GM23338 (cell line): ENCODE measurements around the gene SLC10A6. TPM values are rescaled to one million over a fixed set of nuclear protein-coding genes. Genes with fewer than 3 reads are reported as not detected.

Experiments
- ATAC-seq: fragments of 200-7000 bp; cut with Tn5 transposase; 3 replicates; pipeline ENCODE4 v1.9.1; 2020
- DNase-seq: peaks from one replicate; pipeline ENCODE4 v3.0.0-alpha.2; 2015; ENCODE audit warnings: low spot score
- H2AFZ ChIP-seq: fragments of 200-600 bp; sonication (generic); 2 replicates; pipeline ENCODE4 v1.8.0; 2016; ENCODE audit warnings: antibody characterized with exemption, mild to moderate bottlenecking, moderate library complexity
- H3F3A ChIP-seq: fragments of 200-600 bp; sonication (generic); replicated peaks from 2 replicates; pipeline ENCODE4 v1.8.0; 2017; ENCODE audit warnings: antibody characterized with exemption, mixed run types, low read depth
- H3K27ac ChIP-seq: fragments of 200-600 bp; sonication (generic); 2 replicates; pipeline ENCODE4 v1.6.1; 2016; ENCODE audit warnings: low read depth
- H3K27me3 ChIP-seq: fragments of 200-600 bp; sonication (generic); 2 replicates; pipeline ENCODE4 v1.8.0; 2016; ENCODE audit warnings: mild to moderate bottlenecking, mixed run types, moderate library complexity; ENCODE audit not compliant: insufficient read depth
- H3K36me3 ChIP-seq: fragments of 200-600 bp; sonication (generic); 2 replicates; pipeline ENCODE4 v1.8.0; 2016; ENCODE audit warnings: mild to moderate bottlenecking; ENCODE audit not compliant: insufficient read depth
- H3K4me1 ChIP-seq: fragments of 200-600 bp; sonication (generic); 2 replicates; pipeline ENCODE4 v1.8.0; 2016; ENCODE audit warnings: mild to moderate bottlenecking, moderate library complexity; ENCODE audit not compliant: insufficient read depth
- H3K4me2 ChIP-seq: fragments of 200-600 bp; sonication (generic); 2 replicates; pipeline ENCODE4 v1.7.1; 2017; ENCODE audit warnings: mixed run types
- H3K4me3 ChIP-seq: fragments of 200-600 bp; sonication (generic); 2 replicates; pipeline ENCODE4 v1.6.1; 2016; ENCODE audit warnings: mixed run types
- H3K79me2 ChIP-seq: fragments of 200-600 bp; sonication (generic); replicated peaks from 2 replicates; pipeline ENCODE4 v1.8.0; 2017; ENCODE audit warnings: mild to moderate bottlenecking; ENCODE audit not compliant: insufficient read depth
- H3K9me2 ChIP-seq: fragments of 200-600 bp; sonication (generic); 2 replicates; pipeline ENCODE4 v1.8.0; 2017; ENCODE audit not compliant: insufficient read depth
- H4K20me1 ChIP-seq: fragments of 200-600 bp; sonication (generic); replicated peaks from 2 replicates; pipeline ENCODE4 v1.8.0; 2017; ENCODE audit warnings: mild to moderate bottlenecking; ENCODE audit not compliant: insufficient read depth
- H3K27ac Mint-ChIP-seq: 2 replicates; pipeline ENCODE4 v1.8.0; 2020; ENCODE audit warnings: inconsistent platforms, mild to moderate bottlenecking, moderate library complexity, mixed read lengths
- H3K27me3 Mint-ChIP-seq: 3 replicates; pipeline ENCODE4 v1.8.0; 2022; ENCODE audit warnings: low read depth, mild to moderate bottlenecking, moderate library complexity, mixed read lengths, inconsistent platforms; ENCODE audit not compliant: insufficient read depth, poor library complexity
- H3K36me3 Mint-ChIP-seq: 3 replicates; pipeline ENCODE4 v1.8.0; 2021; ENCODE audit warnings: low read depth, mild to moderate bottlenecking, inconsistent platforms, moderate library complexity, mixed read lengths
- H3K4me1 Mint-ChIP-seq: 3 replicates; pipeline ENCODE4 v1.8.0; 2020; ENCODE audit warnings: mild to moderate bottlenecking, inconsistent platforms, mixed read lengths
- H3K4me3 Mint-ChIP-seq: 3 replicates; pipeline ENCODE4 v1.8.0; 2021; ENCODE audit warnings: moderate library complexity, mild to moderate bottlenecking, inconsistent platforms, mixed read lengths
- H3K9me3 Mint-ChIP-seq: 3 replicates; pipeline ENCODE4 v1.8.0; 2020; ENCODE audit warnings: moderate library complexity, mild to moderate bottlenecking, inconsistent platforms, mixed read lengths
- EZH2phosphoT487 ChIP-seq: fragments of 200-600 bp; sonication (generic); IDR thresholded peaks from one replicate; pipeline ENCODE4 v1.8.1; 2018; ENCODE audit warnings: antibody characterized with exemption; ENCODE audit not compliant: unreplicated experiment
- JUNB ChIP-seq: IDR thresholded peaks from one replicate; pipeline ENCODE4 v1.6.1; 2016; ENCODE audit warnings: antibody characterized with exemption; ENCODE audit not compliant: unreplicated experiment
- NANOG ChIP-seq: IDR thresholded peaks from 2 replicates; pipeline ENCODE4 v1.6.1; 2016; ENCODE audit warnings: antibody characterized with exemption, borderline replicate concordance
- POLR2AphosphoS5 ChIP-seq: IDR thresholded peaks from 2 replicates; pipeline ENCODE4 v1.6.1; 2016; ENCODE audit warnings: antibody characterized with exemption, low read depth
- STAT1 ChIP-seq: IDR thresholded peaks from one replicate; pipeline ENCODE4 v1.6.1; 2016; ENCODE audit warnings: antibody characterized with exemption; ENCODE audit not compliant: unreplicated experiment
- ZNF114 ChIP-seq: fragments of 250-450 bp; sonication (Bioruptor Pico); IDR thresholded peaks from 2 replicates; pipeline ENCODE4 v1.5.0; 2020; ENCODE audit warnings: mild to moderate bottlenecking, moderate library complexity
- ZNF331 ChIP-seq: fragments of 250-450 bp; sonication (Bioruptor Pico); IDR thresholded peaks from 2 replicates; pipeline ENCODE4 v1.5.0; 2020; ENCODE audit warnings: low read depth, mild to moderate bottlenecking, moderate library complexity
- polyA plus RNA-seq: library from polyadenylated mRNA; unstranded; fragments of >200 nt; fragmentation: Nextera tagmentation; extraction: Ambion mirVana; gene quantifications from 2 replicates; pipeline ENCODE4 v1.2.1, GENCODE V29; 2016
- total RNA-seq: library from RNA; depleted of rRNA; stranded (reverse); fragments of >200 nt; shearing (Covaris generic); gene quantifications from 2 replicates; pipeline ENCODE4 v1.2.3, GENCODE V29; 2014
- TF ChIP-seq, protein P1 (sequence below): fragments of 250-450 bp; sonication (Bioruptor Pico); IDR thresholded peaks from 2 replicates; pipeline ENCODE4 v1.5.0; 2020; ENCODE audit warnings: mild to moderate bottlenecking, moderate library complexity
- TF ChIP-seq, protein P2 (sequence below): IDR thresholded peaks from 2 replicates; pipeline ENCODE4 v1.6.1; 2016; ENCODE audit warnings: antibody characterized with exemption

Gene SLC10A6
- total and polyA plus RNA-seq, 2 experiments from 2014 or later = not detected

DNA sequence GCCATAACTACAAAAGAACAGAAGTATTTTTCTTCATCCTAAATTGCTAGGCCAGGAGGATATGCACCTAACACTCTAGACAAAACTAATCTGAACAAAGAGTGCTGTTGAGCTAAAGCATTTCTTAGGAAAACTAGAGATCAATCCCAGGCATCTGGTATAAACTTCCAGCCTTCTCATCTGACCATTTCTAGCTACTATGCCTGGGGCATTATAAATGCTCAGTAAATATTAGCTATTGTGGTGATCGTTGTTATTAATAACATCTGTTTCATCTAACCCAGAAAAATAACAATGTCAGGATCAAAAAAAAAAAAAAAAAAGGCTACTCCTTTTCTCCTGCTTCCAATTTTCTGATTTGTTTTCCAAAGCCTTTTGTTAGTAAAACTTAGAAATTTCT lies 7.7 kb upstream of the SLC10A6 start (continued):
- TF ChIP-seq, protein P1, sequence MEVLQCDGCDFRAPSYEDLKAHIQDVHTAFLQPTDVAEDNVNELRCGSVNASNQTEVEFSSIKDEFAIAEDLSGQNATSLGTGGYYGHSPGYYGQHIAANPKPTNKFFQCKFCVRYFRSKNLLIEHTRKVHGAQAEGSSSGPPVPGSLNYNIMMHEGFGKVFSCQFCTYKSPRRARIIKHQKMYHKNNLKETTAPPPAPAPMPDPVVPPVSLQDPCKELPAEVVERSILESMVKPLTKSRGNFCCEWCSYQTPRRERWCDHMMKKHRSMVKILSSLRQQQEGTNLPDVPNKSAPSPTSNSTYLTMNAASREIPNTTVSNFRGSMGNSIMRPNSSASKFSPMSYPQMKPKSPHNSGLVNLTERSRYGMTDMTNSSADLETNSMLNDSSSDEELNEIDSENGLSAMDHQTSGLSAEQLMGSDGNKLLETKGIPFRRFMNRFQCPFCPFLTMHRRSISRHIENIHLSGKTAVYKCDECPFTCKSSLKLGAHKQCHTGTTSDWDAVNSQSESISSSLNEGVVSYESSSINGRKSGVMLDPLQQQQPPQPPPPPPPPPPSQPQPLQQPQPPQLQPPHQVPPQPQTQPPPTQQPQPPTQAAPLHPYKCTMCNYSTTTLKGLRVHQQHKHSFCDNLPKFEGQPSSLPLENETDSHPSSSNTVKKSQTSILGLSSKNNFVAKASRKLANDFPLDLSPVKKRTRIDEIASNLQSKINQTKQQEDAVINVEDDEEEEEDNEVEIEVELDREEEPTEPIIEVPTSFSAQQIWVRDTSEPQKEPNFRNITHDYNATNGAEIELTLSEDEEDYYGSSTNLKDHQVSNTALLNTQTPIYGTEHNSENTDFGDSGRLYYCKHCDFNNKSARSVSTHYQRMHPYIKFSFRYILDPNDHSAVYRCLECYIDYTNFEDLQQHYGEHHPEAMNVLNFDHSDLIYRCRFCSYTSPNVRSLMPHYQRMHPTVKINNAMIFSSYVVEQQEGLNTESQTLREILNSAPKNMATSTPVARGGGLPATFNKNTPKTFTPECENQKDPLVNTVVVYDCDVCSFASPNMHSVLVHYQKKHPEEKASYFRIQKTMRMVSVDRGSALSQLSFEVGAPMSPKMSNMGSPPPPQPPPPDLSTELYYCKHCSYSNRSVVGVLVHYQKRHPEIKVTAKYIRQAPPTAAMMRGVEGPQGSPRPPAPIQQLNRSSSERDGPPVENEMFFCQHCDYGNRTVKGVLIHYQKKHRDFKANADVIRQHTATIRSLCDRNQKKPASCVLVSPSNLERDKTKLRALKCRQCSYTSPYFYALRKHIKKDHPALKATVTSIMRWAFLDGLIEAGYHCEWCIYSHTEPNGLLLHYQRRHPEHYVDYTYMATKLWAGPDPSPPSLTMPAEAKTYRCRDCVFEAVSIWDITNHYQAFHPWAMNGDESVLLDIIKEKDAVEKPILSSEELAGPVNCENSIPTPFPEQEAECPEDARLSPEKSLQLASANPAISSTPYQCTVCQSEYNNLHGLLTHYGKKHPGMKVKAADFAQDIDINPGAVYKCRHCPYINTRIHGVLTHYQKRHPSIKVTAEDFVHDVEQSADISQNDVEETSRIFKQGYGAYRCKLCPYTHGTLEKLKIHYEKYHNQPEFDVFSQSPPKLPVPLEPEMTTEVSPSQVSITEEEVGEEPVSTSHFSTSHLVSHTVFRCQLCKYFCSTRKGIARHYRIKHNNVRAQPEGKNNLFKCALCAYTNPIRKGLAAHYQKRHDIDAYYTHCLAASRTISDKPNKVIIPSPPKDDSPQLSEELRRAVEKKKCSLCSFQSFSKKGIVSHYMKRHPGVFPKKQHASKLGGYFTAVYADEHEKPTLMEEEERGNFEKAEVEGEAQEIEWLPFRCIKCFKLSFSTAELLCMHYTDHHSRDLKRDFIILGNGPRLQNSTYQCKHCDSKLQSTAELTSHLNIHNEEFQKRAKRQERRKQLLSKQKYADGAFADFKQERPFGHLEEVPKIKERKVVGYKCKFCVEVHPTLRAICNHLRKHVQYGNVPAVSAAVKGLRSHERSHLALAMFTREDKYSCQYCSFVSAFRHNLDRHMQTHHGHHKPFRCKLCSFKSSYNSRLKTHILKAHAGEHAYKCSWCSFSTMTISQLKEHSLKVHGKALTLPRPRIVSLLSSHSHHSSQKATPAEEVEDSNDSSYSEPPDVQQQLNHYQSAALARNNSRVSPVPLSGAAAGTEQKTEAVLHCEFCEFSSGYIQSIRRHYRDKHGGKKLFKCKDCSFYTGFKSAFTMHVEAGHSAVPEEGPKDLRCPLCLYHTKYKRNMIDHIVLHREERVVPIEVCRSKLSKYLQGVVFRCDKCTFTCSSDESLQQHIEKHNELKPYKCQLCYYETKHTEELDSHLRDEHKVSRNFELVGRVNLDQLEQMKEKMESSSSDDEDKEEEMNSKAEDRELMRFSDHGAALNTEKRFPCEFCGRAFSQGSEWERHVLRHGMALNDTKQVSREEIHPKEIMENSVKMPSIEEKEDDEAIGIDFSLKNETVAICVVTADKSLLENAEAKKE (CRISPR knock-in tag) = no peak
- no peak for TF ChIP-seq EZH2phosphoT487
- TF ChIP-seq NANOG = no peak
- TF ChIP-seq ZNF114 (CRISPR knock-in tag) = no peak
- TF ChIP-seq POLR2AphosphoS5 = no peak
- TF ChIP-seq STAT1 = no peak
- TF ChIP-seq, protein P2, sequence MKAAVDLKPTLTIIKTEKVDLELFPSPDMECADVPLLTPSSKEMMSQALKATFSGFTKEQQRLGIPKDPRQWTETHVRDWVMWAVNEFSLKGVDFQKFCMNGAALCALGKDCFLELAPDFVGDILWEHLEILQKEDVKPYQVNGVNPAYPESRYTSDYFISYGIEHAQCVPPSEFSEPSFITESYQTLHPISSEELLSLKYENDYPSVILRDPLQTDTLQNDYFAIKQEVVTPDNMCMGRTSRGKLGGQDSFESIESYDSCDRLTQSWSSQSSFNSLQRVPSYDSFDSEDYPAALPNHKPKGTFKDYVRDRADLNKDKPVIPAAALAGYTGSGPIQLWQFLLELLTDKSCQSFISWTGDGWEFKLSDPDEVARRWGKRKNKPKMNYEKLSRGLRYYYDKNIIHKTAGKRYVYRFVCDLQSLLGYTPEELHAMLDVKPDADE = no peak
- TF ChIP-seq ZNF331 = no peak
- TF ChIP-seq JUNB = no peak

DNA sequence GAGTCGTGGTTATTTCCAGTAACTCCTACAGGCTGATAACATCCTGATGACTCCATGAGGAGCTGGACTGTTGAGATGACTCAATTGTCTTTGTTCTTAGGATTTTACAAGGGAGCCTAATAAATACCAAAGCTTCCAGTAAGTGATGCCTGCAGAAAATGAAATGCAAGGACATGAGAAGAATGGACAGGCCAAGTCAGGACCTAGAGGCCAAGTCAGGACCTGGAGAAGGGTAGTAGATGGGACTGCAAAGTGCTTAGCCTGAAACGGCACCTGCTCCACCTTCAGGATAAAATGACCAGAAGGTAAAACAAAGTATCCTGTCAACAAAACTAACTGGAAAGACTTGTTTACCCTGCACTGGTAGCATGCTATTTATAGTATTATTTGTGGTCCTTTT lies 6.4 kb upstream of the SLC10A6 start:
- Histone ChIP-seq H3K9me2 (no peaks in the 10 kb centered on the region), H3K27ac (no peak overlapping the region), H4K20me1 (peaks cover 3% of the 10 kb centered on the region; the same call in 1 of the 2 replicates), H3K79me2 (no peaks in the 10 kb centered on the region), H3K4me3 (no peak overlapping the region), H3F3A (no peaks in the 10 kb centered on the region), H3K27me3 (peaks cover 49% of the 10 kb centered on the region), H3K36me3 (no peaks in the 10 kb centered on the region), H3K4me2 (no peak overlapping the region), H3K4me1 (peaks cover 15% of the 10 kb centered on the region), H2AFZ (no peak overlapping the region)
- TF ChIP-seq ZNF114 (CRISPR knock-in tag) (no peak), NANOG (no peak), JUNB (no peak)
- Mint-ChIP-seq H3K9me3 (no peaks in the 10 kb centered on the region), H3K4me1 (peaks cover 18% of the 10 kb centered on the region), H3K4me3 (no peak overlapping the region), H3K27me3 (peaks cover 19% of the 10 kb centered on the region), H3K27ac (no peak overlapping the region), H3K36me3 (no peaks in the 10 kb centered on the region)
- no peak for ATAC-seq
- DNase-seq = no peak
